K562 (cell line): ENCODE results near the gene MBD5.

Experiments used
- JUND ChIP-seq, 2 experiments: IDR thresholded peaks; 2 replicates in 1 of 2; 3 replicates in 1 of 2; pipeline ENCODE4 v1.6.1; 2011; ENCODE audit warnings: borderline replicate concordance in 2 of 2, low read depth in 2 of 2, low read length in 2 of 2, improper control_type of control experiment in 1 of 2, missing biosample characterization in 1 of 2, missing genetic modification characterization in 1 of 2, missing genetic modification reagents in 1 of 2
- OTX1 ChIP-seq: fragments of 450-650 bp; formaldehyde crosslinking; IDR thresholded peaks from 2 replicates; pipeline ENCODE4 v1.4.0; 2022; ENCODE audit warnings: mild to moderate bottlenecking
- RBM14 ChIP-seq: fragments of 200-400 bp; formaldehyde crosslinking; IDR thresholded peaks from 2 replicates; pipeline ENCODE4 v1.6.1; 2018; ENCODE audit warnings: low read depth, mild to moderate bottlenecking, low read length, moderate library complexity, borderline replicate concordance; ENCODE audit not compliant: insufficient read depth
- SETDB1 ChIP-seq: IDR thresholded peaks from one replicate; pipeline ENCODE4 v1.6.1; 2012; ENCODE audit warnings: low read length, control low read depth, inconsistent platforms
- TAF1 ChIP-seq: IDR thresholded peaks from 2 replicates; pipeline ENCODE4 v1.6.1; 2011; ENCODE audit warnings: mild to moderate bottlenecking, low read length, moderate library complexity; ENCODE audit not compliant: insufficient read depth, control insufficient read depth, severe bottlenecking; ENCODE audit errors: extremely low read depth
- TF ChIP-seq, protein P1 (sequence below), 3 experiments: IDR thresholded peaks in 2 of 3; conservative IDR thresholded peaks in 1 of 3; 2 replicates each; pipeline ENCODE4 v1.5.1; 2011 to 2012; ENCODE audit warnings: low read length in 3 of 3, mild to moderate bottlenecking in 3 of 3, control low read depth in 2 of 3, improper control_type of control experiment in 1 of 3, inconsistent platforms in 1 of 3, low read depth in 1 of 3, mixed read lengths in 1 of 3, moderate library complexity in 1 of 3; ENCODE audit not compliant: insufficient read depth in 2 of 3
- TF ChIP-seq, protein P2 (sequence below): fragments of 250-450 bp; sonication (Bioruptor Pico); IDR thresholded peaks from 2 replicates; pipeline ENCODE4 v1.8.0; 2021; ENCODE audit warnings: mild to moderate bottlenecking, moderate library complexity
- TF ChIP-seq, protein P3 (sequence below): sonication (generic); formaldehyde crosslinking; IDR thresholded peaks from 2 replicates; pipeline ENCODE4 v1.9.0; 2022; ENCODE audit warnings: mild to moderate bottlenecking, missing genetic modification reagents

DNA sequence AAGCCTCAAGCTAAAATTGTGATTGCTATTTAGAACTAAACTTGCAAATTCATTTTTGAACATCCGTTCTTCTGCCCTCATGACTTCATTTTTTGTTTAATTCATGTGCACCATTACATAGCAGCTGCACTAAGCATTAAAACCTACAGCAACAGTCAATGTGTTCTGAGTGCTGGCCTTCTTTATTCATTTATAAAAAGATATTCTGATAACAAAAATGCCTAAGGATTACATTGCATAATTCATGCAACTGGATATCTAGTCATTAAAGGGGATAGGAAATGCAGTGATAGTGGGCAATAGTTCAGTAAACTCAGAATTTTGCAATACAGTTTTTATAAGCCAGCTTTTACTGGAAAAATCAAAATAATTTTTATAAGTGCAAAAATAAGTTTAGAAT lies 329.3 kb downstream of the MBD5 start:
- no peak for TF ChIP-seq OTX1
- TF ChIP-seq, protein P1, sequence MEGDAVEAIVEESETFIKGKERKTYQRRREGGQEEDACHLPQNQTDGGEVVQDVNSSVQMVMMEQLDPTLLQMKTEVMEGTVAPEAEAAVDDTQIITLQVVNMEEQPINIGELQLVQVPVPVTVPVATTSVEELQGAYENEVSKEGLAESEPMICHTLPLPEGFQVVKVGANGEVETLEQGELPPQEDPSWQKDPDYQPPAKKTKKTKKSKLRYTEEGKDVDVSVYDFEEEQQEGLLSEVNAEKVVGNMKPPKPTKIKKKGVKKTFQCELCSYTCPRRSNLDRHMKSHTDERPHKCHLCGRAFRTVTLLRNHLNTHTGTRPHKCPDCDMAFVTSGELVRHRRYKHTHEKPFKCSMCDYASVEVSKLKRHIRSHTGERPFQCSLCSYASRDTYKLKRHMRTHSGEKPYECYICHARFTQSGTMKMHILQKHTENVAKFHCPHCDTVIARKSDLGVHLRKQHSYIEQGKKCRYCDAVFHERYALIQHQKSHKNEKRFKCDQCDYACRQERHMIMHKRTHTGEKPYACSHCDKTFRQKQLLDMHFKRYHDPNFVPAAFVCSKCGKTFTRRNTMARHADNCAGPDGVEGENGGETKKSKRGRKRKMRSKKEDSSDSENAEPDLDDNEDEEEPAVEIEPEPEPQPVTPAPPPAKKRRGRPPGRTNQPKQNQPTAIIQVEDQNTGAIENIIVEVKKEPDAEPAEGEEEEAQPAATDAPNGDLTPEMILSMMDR (IDR thresholded peaks at IDR 0.05 in 2 of 3, conservative IDR thresholded peaks at IDR 0.05 in 1 of 3; ENCODE audit: insufficient read depth in 2 of 3, low read depth in 1 of 3, low read length in 3 of 3), result no peak
- TF ChIP-seq, protein P2, sequence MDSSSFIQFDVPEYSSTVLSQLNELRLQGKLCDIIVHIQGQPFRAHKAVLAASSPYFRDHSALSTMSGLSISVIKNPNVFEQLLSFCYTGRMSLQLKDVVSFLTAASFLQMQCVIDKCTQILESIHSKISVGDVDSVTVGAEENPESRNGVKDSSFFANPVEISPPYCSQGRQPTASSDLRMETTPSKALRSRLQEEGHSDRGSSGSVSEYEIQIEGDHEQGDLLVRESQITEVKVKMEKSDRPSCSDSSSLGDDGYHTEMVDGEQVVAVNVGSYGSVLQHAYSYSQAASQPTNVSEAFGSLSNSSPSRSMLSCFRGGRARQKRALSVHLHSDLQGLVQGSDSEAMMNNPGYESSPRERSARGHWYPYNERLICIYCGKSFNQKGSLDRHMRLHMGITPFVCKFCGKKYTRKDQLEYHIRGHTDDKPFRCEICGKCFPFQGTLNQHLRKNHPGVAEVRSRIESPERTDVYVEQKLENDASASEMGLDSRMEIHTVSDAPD, result no peak
- no peak for TF ChIP-seq JUND (IDR thresholded peaks at IDR 0.05; ENCODE audit: borderline replicate concordance, low read depth, low read length)
- no peak for TF ChIP-seq JUND (tag; IDR thresholded peaks at IDR 0.05; ENCODE audit: borderline replicate concordance, low read depth, low read length)
- TF ChIP-seq, protein P3, sequence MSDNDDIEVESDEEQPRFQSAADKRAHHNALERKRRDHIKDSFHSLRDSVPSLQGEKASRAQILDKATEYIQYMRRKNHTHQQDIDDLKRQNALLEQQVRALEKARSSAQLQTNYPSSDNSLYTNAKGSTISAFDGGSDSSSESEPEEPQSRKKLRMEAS (CRISPR knock-in tag), result no peak
- TF ChIP-seq SETDB1, result no peak
- no peak for TF ChIP-seq RBM14
- TF ChIP-seq TAF1, result no peak
